IPS-NIHi7 (cell line): ENCODE results near the gene CNKSR3.

Source experiments
- DNase-seq: peaks from one replicate; pipeline ENCODE4 v3.0.0; 2012; ENCODE audit warnings: mixed read lengths; ENCODE audit errors: extremely low spot score

CNKSR3 gene

DNA sequence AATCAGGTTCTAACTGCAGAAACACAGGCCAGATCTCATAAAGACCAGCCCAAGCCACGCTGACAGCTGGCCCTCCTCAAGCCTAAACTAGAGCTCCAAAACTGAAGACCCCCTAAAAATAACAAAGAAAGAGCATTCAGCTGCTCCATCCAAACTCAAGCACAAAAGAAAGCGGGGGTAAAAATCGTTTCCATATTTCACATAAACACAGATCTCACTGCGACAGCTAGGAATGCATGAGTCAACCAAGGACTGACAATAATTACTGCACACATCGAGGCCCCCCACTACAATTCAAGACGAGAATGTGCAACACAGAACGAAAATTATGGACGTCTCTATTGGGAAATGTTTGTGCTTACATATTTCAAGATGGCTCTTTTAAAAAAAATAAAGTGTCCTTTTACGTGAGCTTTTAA is 31.1 kb downstream of the CNKSR3 start:
- DNase-seq, result no peak

- DNase-seq, result no peak
Observed at GRCh38 chr6:154478701-154479060, 31.8 kb downstream of the CNKSR3 start.

DNA sequence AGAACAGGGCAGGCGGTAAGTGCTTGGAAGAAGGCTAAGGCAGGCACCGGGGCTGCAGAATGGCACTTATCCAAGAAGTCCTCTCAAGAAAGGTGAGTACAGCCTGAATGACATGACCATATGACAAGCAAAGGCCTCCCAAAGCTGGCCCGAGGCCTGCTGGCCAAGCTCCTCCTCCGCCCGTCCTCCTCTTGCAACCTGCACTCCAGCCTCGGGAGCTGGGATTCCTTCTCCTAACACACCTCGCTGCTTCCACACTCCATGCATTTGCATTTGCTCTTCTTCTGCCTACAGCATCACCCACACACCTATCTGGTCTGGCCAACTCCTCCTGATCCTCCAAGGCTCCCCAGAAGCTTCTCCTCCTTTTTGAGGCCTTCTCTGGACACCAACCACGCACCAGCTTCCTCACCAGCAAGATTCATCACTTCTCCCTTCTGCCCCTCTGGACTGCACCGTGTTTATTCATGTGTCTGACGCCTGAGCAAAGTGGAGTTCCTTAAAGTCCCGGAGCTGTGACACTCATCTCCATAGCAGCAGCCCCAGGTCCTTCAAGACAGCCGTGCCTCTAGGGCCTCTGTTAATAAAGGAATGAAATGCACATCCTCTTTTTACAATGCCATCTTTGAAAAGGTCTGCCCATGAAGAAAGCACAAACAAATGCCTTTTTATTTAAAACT is 32.3 kb downstream of the CNKSR3 start:
- no peak for DNase-seq

DNA sequence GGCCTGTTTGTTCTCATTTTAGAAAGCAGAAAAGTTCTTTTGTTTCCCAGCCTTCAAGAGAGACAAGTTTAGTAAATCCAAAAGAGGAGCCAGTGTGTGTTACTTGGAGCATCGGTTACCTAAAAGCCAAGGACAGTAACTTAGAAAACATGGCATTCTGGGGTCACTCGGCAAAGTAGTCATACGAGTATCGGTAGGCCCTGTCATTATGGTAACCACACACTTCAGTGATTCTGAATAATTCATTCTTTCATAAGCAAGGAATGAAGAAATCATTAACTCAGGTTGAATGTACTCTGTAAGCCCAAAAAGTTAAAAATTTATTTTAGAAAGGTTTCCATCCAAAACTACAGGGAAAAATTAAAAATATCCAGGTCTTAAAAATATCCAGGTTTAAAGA is 34.0 kb downstream of the CNKSR3 start:
- no peak for DNase-seq

DNA sequence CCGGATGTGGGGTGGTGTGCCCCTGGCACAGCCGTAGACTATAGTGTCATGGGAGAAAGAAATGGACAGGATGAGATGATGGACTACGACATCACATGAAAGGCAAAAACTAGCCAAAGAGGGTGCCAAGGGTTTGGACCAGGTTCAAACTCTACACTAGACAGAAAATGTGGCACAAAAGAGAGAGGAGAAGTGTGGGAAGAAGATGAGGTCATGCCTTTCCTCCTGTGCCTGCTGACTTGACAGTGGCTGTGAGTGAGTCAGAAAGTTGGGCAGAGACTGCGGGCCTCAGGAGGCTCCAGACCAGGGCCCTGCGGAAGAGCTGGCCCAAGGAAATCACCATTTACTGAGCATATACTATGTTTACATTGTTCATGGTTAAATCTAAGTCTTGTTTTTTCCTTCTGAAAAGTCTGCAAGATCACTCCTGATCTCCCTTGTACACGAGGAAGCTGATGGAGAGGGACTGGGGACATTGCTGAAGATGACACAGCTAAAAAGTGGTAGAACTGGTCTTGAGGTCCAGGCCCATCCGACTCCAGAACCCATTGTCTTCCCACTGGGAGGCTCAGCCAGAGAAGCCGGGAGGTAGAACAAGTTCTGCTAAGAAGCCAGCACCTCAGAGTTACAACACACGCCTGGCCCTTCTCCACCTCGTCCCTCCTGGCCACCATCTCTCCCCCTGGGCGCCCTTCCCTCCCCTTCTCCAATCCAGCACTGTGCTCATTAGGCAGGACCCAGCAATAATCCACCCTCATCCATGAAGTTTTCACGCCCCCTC is 35.6 kb downstream of the CNKSR3 start:
- DNase-seq, result no peak

- no peak for DNase-seq
Observed at GRCh38 chr6:154473324-154473723, 37.2 kb downstream of the CNKSR3 start.

GRCh38 chr6:154471609-154472362 is 38.7 kb downstream of the CNKSR3 start:
- no peak for DNase-seq

- no peak for DNase-seq
Observed at GRCh38 chr6:154469306-154469935, 41.1 kb downstream of the CNKSR3 start.

DNA sequence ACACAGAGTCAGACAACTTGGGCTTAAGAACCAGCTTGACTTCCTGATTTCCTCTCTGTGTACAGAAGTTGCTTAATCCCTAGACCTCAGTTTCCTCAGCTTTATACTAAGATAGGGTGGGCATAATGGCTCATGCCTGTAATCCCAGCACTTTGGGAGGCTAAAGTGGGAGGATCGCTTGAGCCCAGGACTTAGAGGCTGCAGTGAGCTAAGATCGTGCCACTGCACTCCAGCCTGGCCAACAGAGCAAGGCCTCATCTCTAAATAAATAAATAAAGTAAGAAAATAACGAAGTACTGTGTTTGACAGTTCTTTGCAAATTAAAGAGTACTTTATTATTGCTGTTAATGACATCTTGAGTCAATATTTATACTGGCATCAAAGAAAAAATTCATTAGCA is 41.7 kb downstream of the CNKSR3 start:
- DNase-seq, result no peak

DNA sequence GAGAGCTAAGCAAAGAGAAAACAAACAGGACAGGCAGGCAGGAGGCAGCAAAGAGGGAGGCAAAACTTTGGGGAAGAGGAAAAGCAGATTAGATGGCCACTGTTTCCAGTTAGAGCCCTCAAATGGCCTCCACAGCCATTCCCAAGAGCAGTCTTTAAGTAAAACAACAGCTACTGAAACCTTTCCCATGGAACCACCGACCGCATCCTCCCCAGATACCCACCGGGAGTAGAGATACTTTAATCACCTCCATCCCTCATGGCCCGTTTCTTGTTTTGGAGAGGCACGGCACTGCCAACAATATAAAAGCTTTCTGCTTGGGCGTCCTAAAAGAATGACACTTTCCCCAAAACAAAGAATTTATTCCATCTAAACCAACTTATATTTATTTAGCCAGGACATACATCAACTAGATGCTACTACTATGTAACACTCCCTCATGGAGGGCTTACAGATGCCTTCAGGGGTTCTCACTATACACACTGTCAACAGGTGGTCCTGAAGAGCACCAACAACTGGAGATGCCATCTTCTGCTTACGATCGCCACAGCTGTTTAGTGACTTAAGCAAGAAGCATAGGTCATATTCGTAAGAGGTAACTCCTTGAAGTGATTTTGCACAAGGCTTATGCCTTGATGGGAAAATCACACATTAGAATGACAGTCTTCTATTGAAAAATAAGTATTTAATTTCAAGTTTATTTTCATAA is 43.4 kb downstream of the CNKSR3 start:
- DNase-seq, result no peak

DNA sequence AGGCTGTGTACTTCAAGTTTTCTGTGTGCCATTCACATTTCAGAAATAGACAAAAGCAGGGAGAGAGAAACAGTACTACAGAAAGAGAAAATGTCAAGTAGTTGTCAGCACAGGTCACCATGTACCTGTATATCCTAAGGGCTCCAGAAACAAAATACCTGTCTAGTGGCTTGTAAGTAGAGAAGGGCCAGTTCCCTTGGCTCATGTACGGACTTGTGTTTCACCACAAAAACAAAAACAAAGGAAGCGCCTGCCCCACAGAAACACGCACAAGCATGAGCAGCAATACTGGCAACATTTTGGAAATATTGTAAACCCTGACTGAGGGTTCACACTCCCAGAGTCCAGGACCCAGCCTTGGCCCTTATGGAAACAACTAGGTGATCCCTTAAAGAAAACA is 44.3 kb downstream of the CNKSR3 start:
- DNase-seq, result no peak

- DNase-seq, result no peak
Observed at GRCh38 chr6:154463573-154464419, 46.7 kb downstream of the CNKSR3 start.

DNA sequence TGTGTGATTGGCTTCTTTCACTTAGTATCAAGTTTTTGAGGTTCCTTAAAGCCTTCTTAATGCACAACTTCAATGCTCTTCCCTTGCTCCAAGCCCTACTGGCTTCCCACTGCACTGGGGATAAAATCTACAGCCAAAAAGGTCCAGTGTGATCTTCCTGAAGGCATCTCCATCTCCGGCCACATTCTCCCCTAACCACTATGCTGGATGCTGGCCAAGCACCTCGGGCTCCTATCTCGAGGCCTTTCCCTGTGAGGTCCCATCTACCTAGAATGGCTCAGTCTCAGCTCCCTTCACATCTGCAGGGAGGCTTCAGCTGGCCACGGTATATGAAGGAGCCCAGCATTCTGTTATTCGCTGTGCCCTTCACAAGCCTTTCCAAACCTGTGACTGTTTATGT is 48.1 kb downstream of the CNKSR3 start:
- no peak for DNase-seq

DNA sequence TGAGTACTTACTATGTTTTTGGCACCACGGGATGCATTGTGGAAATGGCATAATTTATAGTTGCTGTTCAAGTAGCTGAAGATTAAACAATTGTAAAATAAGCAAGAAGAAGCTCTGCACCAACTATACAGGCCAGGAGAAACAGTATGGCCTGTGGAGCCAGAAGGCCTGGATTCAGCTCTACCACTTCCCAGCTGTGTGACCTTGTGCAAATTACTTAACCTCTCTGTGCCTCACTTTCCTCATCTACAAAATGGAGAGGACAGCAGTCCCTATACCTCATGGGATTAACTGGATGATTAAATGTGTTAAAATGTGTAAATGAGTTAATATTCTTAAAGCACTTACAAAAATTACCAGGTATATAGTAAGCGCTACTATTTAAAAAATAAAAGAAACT is 49.1 kb downstream of the CNKSR3 start:
- no peak for DNase-seq

- no peak for DNase-seq
Observed at GRCh38 chr6:154460306-154461071, 50.0 kb downstream of the CNKSR3 start.

GRCh38 chr6:154459513-154459912 is 51.0 kb downstream of the CNKSR3 start:
- DNase-seq, result no peak

GRCh38 chr6:154458565-154459470 is 51.7 kb downstream of the CNKSR3 start:
- no peak for DNase-seq

GRCh38 chr6:154457881-154458284 is 52.6 kb downstream of the CNKSR3 start:
- DNase-seq, result no peak
